Activated T-cell treated with anti-CD3 and anti-CD28 coated beads for 1 hour (primary cell): ENCODE data around the gene PSG5.
"Not testable (repeated sequence)": the region's sequence is repeated elsewhere in the genome, so short reads cannot be mapped to it uniquely, and the experiment has no call there.

Experiments
- DNase-seq: peaks from one replicate; pipeline ENCODE4 v3.0.0-alpha.2; 2020; ENCODE audit warnings: low read depth

The PSG5 gene

DNA sequence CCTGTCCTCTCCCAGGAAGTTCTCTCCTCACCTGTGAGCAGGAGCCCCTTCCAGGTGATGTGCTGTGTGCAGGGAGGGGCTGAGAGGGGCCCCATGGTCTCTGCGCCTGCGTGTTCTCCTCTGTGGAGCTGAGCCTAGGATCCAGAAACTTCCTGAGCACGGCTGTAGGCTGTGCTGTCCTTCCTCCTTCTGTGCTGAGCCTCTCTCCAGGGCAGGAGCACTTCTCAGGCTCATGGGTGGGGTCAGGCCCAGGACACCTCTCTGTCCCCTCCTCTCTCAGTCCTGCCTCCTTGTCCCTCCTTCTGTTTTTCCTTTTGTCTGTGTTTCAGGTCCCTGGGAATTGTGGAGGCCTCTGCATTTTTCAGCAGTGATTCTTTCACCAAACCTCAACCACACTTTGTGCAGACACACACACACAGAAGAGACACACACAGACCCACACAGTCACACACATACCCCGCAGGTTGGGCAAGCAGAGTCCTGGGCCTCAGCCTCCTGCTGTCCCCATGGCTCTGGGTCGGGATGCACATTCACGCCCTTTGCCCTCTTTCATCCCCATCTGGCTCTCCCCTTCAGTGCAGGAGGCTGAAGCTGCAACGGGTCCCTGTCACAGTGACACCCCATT is at the start of gene PSG5:
TSS of gene PSG5 (minus strand) at position 226 of the 625 bp plus-strand sequence. CDS start at position 95, 131 bp downstream.
- not testable (repeated sequence) for DNase-seq

DNA sequence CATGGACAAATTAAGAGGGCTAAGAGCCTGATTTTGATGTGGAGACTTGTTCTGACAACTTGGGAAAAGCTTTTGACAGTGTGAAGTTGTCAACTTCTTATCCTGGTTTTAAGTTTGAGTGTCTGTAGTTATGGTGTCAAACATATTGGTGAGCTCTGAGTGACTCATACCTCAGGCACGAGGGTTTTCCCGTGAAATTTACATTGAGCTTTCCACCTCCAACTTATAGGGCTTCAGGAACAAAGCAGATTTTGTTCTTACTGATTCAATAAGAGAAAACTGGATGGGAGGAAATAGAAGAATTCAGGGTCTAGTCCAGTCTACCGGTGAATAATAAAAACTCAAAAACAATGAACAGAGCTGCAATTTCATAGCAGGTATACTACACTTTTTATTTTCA is 49.4 kb upstream of the PSG5 start:
- not testable (repeated sequence) for DNase-seq

DNA sequence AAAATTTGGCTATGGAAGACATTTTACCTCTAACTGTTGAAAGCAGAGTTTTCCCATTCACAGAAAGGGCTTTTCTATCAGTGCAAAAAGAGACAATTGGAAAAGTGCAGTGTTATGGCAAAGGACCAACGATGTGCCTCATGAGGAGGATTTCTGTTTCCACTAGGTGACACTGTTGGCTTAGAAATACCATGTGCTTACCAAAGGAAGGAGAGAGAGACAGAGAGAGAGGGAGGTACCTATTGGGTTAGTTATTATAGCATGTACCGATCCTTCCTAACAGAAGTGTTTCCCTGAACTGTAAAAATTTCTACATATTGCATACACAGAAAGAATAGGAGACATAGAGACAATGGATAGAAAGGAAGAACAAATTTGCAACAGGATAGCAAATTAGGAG is 43.0 kb upstream of the PSG5 start:
- no peak for DNase-seq

- DNase-seq: not testable (repeated sequence)
Measured at GRCh38 chr19:43228730-43229129, 42.4 kb upstream of the PSG5 start.

GRCh38 chr19:43226986-43227385 is 40.6 kb upstream of the PSG5 start:
- not testable (repeated sequence) for DNase-seq

DNA sequence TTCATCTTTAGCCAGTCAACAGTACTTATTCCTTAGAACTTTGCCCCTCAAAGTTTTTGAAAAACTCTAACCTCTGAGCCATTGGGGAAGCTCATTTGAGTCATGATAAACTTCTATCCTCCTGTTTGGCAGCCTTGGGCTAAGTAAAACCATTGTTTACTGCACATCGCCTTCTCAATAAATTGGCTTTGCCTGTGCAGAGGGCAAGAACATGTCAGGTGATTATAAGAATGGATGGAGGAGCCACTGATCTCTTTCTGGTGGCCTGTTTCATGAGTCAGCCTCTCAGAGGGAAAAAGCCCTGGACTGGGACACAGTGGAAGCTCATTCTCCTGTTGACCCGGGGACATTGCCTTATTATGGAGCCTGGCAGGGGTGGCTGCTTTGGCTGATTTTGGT is 38.5 kb upstream of the PSG5 start:
- no peak for DNase-seq

DNA sequence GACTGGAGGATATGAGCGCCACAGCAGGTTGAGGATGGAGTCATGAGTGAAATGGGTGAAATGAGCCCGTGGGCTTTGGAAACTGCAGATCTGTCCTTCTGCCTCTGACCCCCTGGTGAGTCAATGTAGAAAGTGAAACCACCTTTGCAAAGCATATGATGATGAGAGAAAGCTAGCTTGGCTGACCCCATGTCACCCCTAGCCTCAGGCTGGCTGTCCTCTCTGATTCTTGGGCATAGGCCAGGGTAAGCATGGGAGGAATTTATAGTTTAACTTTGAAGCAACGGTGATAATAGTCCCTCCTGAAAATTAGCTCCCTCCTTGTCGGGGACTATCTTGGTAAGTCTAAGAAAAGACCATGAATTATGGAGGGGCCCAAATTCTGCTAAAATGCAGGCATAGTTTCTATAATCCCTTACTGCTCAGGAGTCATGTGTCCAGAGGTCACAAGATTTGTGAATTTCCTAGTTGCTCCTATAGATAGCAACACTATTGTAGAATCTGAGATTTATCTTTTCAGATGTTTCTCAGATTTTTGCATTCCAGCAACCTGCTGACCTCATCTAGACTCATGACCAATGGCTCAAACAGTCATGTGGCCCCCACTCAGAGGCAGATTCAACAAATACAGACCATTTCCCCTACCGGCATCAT is 38.0 kb upstream of the PSG5 start:
- not testable (repeated sequence) for DNase-seq

DNA sequence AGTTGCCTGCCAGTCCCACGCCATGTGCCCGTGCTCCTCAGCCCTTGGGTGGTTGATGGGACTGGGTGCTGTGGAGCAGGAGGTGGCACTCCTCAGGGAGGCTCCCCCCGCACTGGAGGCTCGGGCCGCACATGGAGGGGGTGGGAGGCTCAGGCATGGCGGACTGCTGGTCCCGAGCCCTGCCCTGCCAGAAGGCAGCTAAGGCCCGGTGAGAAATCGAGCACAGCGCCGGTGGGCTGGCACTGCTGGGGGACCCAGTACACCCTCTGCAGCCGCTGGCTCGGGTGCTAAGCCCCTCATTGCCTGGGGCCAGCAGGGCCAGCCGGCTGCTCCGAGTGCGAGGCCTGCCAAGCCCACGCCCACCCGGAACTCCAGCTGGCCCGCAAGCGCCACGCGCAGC is 35.6 kb upstream of the PSG5 start:
- not testable (repeated sequence) for DNase-seq

- DNase-seq: not testable (repeated sequence)
Measured at GRCh38 chr19:43219136-43219535, 32.8 kb upstream of the PSG5 start.

DNA sequence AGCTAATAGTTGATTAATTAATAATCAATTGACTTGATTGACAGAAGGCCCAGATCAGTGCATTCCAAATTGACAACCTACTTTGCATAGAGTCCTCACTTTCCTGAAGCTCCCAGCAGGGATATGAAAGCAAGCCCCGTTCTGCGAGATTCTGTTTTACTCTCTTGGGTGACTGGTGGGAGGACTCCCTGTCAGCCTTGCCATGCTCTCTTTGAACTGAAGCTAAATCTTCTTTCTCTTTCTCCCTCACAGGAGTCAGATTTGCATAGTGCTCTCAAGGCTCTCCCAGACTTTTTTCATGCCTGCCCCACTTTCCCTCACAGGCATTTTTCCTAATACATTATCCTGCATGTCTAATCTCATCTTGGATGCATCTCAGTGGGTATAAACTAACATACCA is 29.5 kb upstream of the PSG5 start:
- DNase-seq: not testable (repeated sequence)

GRCh38 chr19:43207991-43208390 is 21.7 kb upstream of the PSG5 start:
- no peak for DNase-seq

DNA sequence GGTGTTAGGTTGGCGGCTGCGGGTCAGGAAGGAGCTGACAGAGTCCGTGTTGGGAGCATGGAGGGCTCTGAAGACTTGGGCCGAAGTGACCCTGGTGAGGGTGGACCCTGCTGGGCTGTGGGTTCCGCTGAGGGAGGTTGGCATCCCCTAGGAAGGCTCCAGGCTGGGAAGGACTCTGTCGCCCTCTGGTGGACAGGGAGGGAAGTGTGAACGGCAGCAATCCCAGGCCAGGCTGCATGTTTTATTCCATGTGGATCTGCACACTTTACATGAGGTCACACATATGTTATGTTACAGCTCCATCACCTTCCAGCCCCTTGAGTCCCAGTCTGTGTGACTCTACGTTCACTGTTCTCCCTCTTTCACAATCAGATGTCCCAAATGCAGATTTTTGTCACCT is 20.8 kb upstream of the PSG5 start:
- not testable (repeated sequence) for DNase-seq

GRCh38 chr19:43205471-43206105 is 19.3 kb upstream of the PSG5 start, which contains the start of gene PSG4:
Gene PSG4, minus strand, starts transcription at chr19:43205638. Its CDS starts 102 bp downstream, at chr19:43205536.
- DNase-seq: not testable (repeated sequence)

DNA sequence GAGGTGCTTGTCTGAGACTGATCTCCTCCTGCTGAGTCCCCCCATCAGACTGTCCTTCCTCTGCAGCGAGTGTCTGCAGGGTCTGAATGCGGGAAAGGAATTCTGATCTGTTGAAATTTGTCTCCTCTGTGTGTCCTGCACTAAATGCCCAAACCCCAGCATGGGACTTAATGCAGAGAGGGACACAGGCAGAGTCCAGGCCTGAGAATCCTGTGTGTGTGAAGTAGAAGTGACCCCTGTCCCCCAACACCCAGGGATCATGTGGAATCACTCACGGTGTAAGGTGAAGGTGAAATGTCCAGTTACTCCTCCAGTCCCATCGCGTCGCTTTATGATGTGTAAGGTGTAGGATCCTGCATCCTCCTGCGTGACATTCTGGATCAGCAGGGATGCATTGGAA is 17.3 kb upstream of the PSG5 start:
- not testable (repeated sequence) for DNase-seq

GRCh38 chr19:43201891-43202290 is 15.6 kb upstream of the PSG5 start:
- not testable (repeated sequence) for DNase-seq

DNA sequence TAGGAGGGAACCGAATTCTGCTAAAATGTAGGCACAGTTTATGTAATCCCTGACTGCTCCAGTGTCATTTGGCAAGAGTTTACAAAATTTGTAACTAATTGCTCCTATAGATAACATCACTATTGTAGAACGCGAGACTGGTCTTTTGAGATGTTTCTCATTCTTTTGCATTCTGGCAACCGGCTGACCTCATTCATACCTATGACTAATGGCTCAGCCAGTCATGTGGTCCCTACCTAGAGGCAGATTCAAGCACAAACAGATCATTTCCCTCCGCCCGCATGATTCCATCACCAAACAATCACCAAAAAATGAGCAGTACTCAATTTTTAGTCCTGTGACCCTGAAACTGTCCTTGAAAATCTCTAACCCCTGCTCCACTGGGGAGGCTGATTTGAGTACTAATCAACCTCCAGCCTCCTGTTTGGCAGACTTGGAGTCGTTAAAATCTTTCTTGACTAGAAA is 15.0 kb upstream of the PSG5 start:
- DNase-seq: not testable (repeated sequence)

GRCh38 chr19:43198686-43199419 is 12.5 kb upstream of the PSG5 start:
- not testable (repeated sequence) for DNase-seq

GRCh38 chr19:43197666-43198397 is 11.5 kb upstream of the PSG5 start:
- not testable (repeated sequence) for DNase-seq

GRCh38 chr19:43194397-43194796 is 8.1 kb upstream of the PSG5 start:
- DNase-seq: not testable (repeated sequence)

- DNase-seq: not testable (repeated sequence)
Measured at GRCh38 chr19:43192381-43193155, 6.2 kb upstream of the PSG5 start.

DNA sequence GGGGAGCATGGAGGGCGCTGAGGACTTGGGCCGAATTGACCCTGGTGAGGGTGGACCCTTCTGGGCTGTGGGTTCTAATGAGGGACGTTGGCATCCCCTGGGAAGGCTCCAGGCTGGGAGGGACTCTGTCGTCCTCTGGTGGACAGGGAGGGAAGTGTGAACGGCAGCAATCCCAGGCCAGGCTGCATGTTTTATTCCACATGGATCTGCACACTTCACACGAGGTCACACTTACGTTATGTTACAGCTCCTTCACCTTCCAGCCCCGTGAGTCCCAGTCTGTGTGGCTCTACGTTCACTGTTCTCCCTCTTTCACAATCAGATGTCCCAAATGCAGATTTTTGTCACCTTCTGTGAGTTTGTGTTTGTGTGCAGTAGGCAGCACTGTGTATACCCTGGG is 1.8 kb upstream of the PSG5 start:
- DNase-seq: not testable (repeated sequence)
